SK-N-SH (cell line): ENCODE data around the gene ACD. TPM values are rescaled to one million over a fixed set of nuclear protein-coding genes. Genes with fewer than 3 reads are reported as not detected.

Experiments used
- CTCF ChIA-PET: fragments of 300-600, 350-600 bp; formaldehyde crosslinking; extraction: SDS; loops from one replicate; lab custom pipeline; 2021; lab: Yijun Ruan, JAX
- POLR2A ChIA-PET: fragments of 350-600 bp; sonication (Branson Sonifier 250); formaldehyde crosslinking; extraction: SDS; loops from one replicate; lab custom pipeline; 2020; ENCODE audit warnings: antibody characterized with exemption, inconsistent platforms; lab: Yijun Ruan, JAX
- DNase-seq: peaks from one replicate; pipeline ENCODE4 v3.0.0; 2012
- H2AFZ ChIP-seq: fragments of 200-600 bp; sonication (generic); 2 replicates; pipeline ENCODE4 v1.8.1; 2016; ENCODE audit warnings: antibody characterized with exemption, mild to moderate bottlenecking, low read depth
- H3F3A ChIP-seq: fragments of 200-600 bp; sonication (generic); replicated peaks from 2 replicates; pipeline ENCODE3; 2016; ENCODE audit warnings: antibody characterized with exemption, mild to moderate bottlenecking; ENCODE audit not compliant: insufficient read depth
- H3K27ac ChIP-seq, 2 experiments: fragments of 200-500 bp in 1 of 2; fragments of 200-600 bp in 1 of 2; sonication (Bioruptor generic) in 1 of 2; sonication (generic), shearing (Covaris generic) in 1 of 2; 2 replicates each; pipeline versions ENCODE4 v1.5.1 to v1.6.1; 2014 to 2016; ENCODE audit warnings: low read depth in 2 of 2, inconsistent platforms in 1 of 2, low read length in 1 of 2, mild to moderate bottlenecking in 1 of 2, mixed read lengths in 1 of 2
- H3K27me3 ChIP-seq: fragments of 200-600 bp; sonication (generic), shearing (Covaris generic); 2 replicates; pipeline ENCODE4 v1.6.1; 2016; ENCODE audit warnings: mixed run types; ENCODE audit not compliant: insufficient read depth
- H3K36me3 ChIP-seq, 2 experiments: fragments of 200-500 bp in 1 of 2; fragments of 200-600 bp in 1 of 2; sonication (Bioruptor generic) in 1 of 2; sonication (generic) in 1 of 2; replicated peaks in 1 of 2; 2 replicates each; pipeline versions ENCODE3 to v1.5.1; 2014 to 2016; ENCODE audit warnings: low read length in 1 of 2, mild to moderate bottlenecking in 1 of 2; ENCODE audit not compliant: insufficient read depth in 2 of 2, control insufficient read depth in 1 of 2
- H3K4me1 ChIP-seq, 2 experiments: fragments of 200-500 bp in 1 of 2; fragments of 200-600 bp in 1 of 2; sonication (Bioruptor generic) in 1 of 2; sonication (generic), shearing (Covaris generic) in 1 of 2; 2 replicates each; pipeline versions ENCODE4 v1.5.1 to v1.6.1; 2014 to 2016; ENCODE audit warnings: low read depth in 1 of 2, low read length in 1 of 2, mixed run types in 1 of 2; ENCODE audit not compliant: insufficient read depth in 2 of 2, control insufficient read depth in 1 of 2
- H3K4me2 ChIP-seq: fragments of 200-600 bp; sonication (generic), shearing (Covaris generic); 2 replicates; pipeline ENCODE4 v1.6.1; 2017; ENCODE audit warnings: mixed run types
- H3K4me3 ChIP-seq, 2 experiments: fragments of 200-500 bp in 1 of 2; fragments of 200-600 bp in 1 of 2; sonication (Bioruptor generic) in 1 of 2; sonication (generic), shearing (Covaris generic) in 1 of 2; 2 replicates each; pipeline versions ENCODE4 v1.5.1 to v1.8.1; 2014 to 2016; ENCODE audit warnings: low read depth in 2 of 2, inconsistent platforms in 1 of 2, low read length in 1 of 2, mild to moderate bottlenecking in 1 of 2, mixed read lengths in 1 of 2, moderate library complexity in 1 of 2
- H3K79me2 ChIP-seq: fragments of 200-600 bp; sonication (generic); 2 replicates; pipeline ENCODE4 v1.8.1; 2017; ENCODE audit warnings: mild to moderate bottlenecking; ENCODE audit not compliant: insufficient read depth
- H3K9ac ChIP-seq: fragments of 200-600 bp; sonication (generic); 2 replicates; pipeline ENCODE4 v1.6.1; 2017; ENCODE audit warnings: mixed run types
- H3K9me2 ChIP-seq: fragments of 200-600 bp; sonication (generic); 2 replicates; pipeline ENCODE4 v1.6.1; 2017; ENCODE audit warnings: mixed run types
- H3K9me3 ChIP-seq: fragments of 200-600 bp; sonication (generic); 2 replicates; pipeline ENCODE4 v1.6.1; 2017; ENCODE audit warnings: mixed run types, mild to moderate bottlenecking, moderate library complexity
- H4K20me1 ChIP-seq: fragments of 200-600 bp; sonication (generic); 2 replicates; pipeline ENCODE4 v1.6.1; 2017; ENCODE audit warnings: mild to moderate bottlenecking, mixed run types; ENCODE audit not compliant: insufficient read depth
- CHD2 ChIP-seq: fragments of 150-350 bp; IDR thresholded peaks from 2 replicates; pipeline ENCODE4 v1.6.1; 2018; ENCODE audit warnings: low read length; ENCODE audit not compliant: partially characterized antibody
- ELF1 ChIP-seq: IDR thresholded peaks from 2 replicates; pipeline ENCODE4 v1.4.0; 2012
- EZH2phosphoT487 ChIP-seq: fragments of 200-600 bp; sonication (generic); IDR thresholded peaks from 2 replicates; pipeline ENCODE4 v1.6.1; 2017; ENCODE audit warnings: low read depth, mixed run types, mild to moderate bottlenecking, antibody characterized with exemption, moderate library complexity, borderline replicate concordance
- FOXM1 ChIP-seq: IDR thresholded peaks from 2 replicates; pipeline ENCODE4 v1.4.0; 2012; ENCODE audit warnings: low read depth, mild to moderate bottlenecking
- GABPA ChIP-seq: IDR thresholded peaks from 2 replicates; pipeline ENCODE4 v1.4.0; 2012; ENCODE audit warnings: low read depth, mild to moderate bottlenecking
- MEF2A ChIP-seq: IDR thresholded peaks from 2 replicates; pipeline ENCODE4 v1.4.0; 2012; ENCODE audit warnings: low read depth, borderline replicate concordance
- NFIC ChIP-seq: IDR thresholded peaks from 2 replicates; pipeline ENCODE4 v1.4.0; 2012; ENCODE audit warnings: borderline replicate concordance
- RXRA ChIP-seq: IDR thresholded peaks from 2 replicates; pipeline ENCODE4 v1.4.0; 2012; ENCODE audit warnings: low read depth, mild to moderate bottlenecking, borderline replicate concordance
- SIN3A ChIP-seq: IDR thresholded peaks from 2 replicates; pipeline ENCODE4 v1.6.1; 2012; ENCODE audit warnings: low read depth, mild to moderate bottlenecking, low read length, moderate library complexity, borderline replicate concordance
- USF2 ChIP-seq: fragments of 150-350 bp; IDR thresholded peaks from 2 replicates; pipeline ENCODE4 v1.6.1; 2017; ENCODE audit warnings: antibody characterized with exemption, low read length, low read depth, borderline replicate concordance
- WGBS: methylation state at CpG from one replicate; pipeline ENCODE4 v1.1.6; 2017; ENCODE audit warnings: low lambda C conversion rate; 5-methylcytosine and 5-hydroxymethylcytosine counted together
- polyA plus RNA-seq, 3 experiments: library from polyadenylated mRNA; depleted of rRNA; stranded (reverse); fragments of >200 nt; gene quantifications; 2 replicates each; pipeline ENCODE4 v1.2.3, GENCODE V29; 2012

ACD gene
- polyA plus RNA-seq, 1 of the 3 experiments (the other 2 are of a cell fraction): 37.8 TPM

- H3K27me3 ChIP-seq: no peaks in the 10 kb centered on the region
- no peak overlapping the region for H3K9ac ChIP-seq
- peak overlapping the region; percentile 94 for H2AFZ ChIP-seq
- H3K9me3 ChIP-seq: no peaks in the 10 kb centered on the region
- 55% methylated on average over 8 of the region's 10 CpGs for WGBS
- peaks cover 0 to 13% of the 10 kb centered on the region in 2 experiments for H3K36me3 ChIP-seq
- TF ChIP-seq FOXM1: no peak
- TF ChIP-seq EZH2phosphoT487: no peak
- TF ChIP-seq RXRA: no peak
- no peak for TF ChIP-seq MEF2A
- H3K4me1 ChIP-seq: peaks cover 10 to 27% of the 10 kb centered on the region in 2 experiments; a peak in 2 of 4 replicates
- peaks cover 14% of the 10 kb centered on the region for H3F3A ChIP-seq
- H3K79me2 ChIP-seq: peaks cover 3% of the 10 kb centered on the region; the same call in 1 of the 2 replicates
- DNase-seq: no peak
- no peaks in the 10 kb centered on the region for H3K9me2 ChIP-seq
- CTCF ChIA-PET: interaction anchor here (0.6 to 18.3 kb wide), 31 partner anchors 9 to 374 kb away, joined by 3 to 246 read pairs (median 5); partner anchors contain the start of genes ATP6V0D1, CARMIL2, CTCF and RIPOR1
- H3K27ac ChIP-seq: peak overlapping the region; percentile 56 to 86; a peak in 3 of 4 replicates
- POLR2A ChIA-PET: interaction anchor here (1.0 to 2.4 kb wide), 3 partner anchors 105 to 179 kb away, joined by 3 to 11 read pairs (median 4); partner anchors contain the start of genes CTCF and RIPOR1
- H3K4me3 ChIP-seq: peak overlapping the region; percentile 67 to 73; a peak in 3 of 4 replicates
- peak overlapping the region; percentile 99 for H3K4me2 ChIP-seq
- no peaks in the 10 kb centered on the region for H4K20me1 ChIP-seq
Measured at GRCh38 chr16:67667453-67667816, 7.4 kb upstream of the ACD start.

GRCh38 chr16:67666559-67667452, 6.7 kb upstream of the ACD start, which contains the start of the genes C16orf86 and ENKD1:
C16orf86 (plus strand) TSS chr16:67666814; CDS start chr16:67666971, 157 bp downstream.
ENKD1 (minus strand) TSS chr16:67666750; CDS start chr16:67666442, 308 bp downstream.
- peaks cover 14% of the 10 kb centered on the region for H3F3A ChIP-seq
- peak within 1 kb of the TSS; percentile 67 to 73 for H3K4me3 ChIP-seq
- peaks cover 3% of the 10 kb centered on the region; the same call in 1 of the 2 replicates for H3K79me2 ChIP-seq
- H3K36me3 ChIP-seq: peaks cover 0 to 13% of the 10 kb centered on the region in 2 experiments
- ChIA-PET CTCF (interaction anchor here (0.6 to 18.3 kb wide), 26 partner anchors 9 to 374 kb away, joined by 3 to 246 read pairs (median 8); partner anchors contain the start of genes ATP6V0D1, CARMIL2, CTCF and RIPOR1), POLR2A (interaction anchor here (0.7 to 2.4 kb wide), 6 partner anchors 10 to 186 kb away, joined by 3 to 11 read pairs (median 3); partner anchors contain the start of genes ATP6V0D1, CTCF and RIPOR1)
- no peaks in the 10 kb centered on the region for H4K20me1 ChIP-seq
- DNase-seq: peak; percentile 96
- H3K4me1 ChIP-seq: peaks cover 10 to 26% of the 10 kb centered on the region in 2 experiments; a peak in 2 of 4 replicates
- no peaks in the 10 kb centered on the region for H3K9me2 ChIP-seq
- no peaks in the 10 kb centered on the region for H3K9me3 ChIP-seq
- H3K27me3 ChIP-seq: no peaks in the 10 kb centered on the region
- WGBS: 38% methylated on average over 34 of the region's 78 CpGs
- H3K4me2 ChIP-seq: peak within 1 kb of the TSS; percentile 99
- H2AFZ ChIP-seq: peak within 1 kb of the TSS; percentile 94
- H3K27ac ChIP-seq: peak within 1 kb of the TSS; percentile 56 to 86
- TF ChIP-seq SIN3A (no peak), CHD2 (peak; percentile 90), GABPA (peak; percentile 86), ELF1 (no peak), NFIC (no peak), USF2 (no peak)
- peak within 1 kb of the TSS; percentile 75 for H3K9ac ChIP-seq
